Fibroblast of mammary gland (primary cell): Measurements from ENCODE around the gene POU2F3.
"Not testable (repeated sequence)": the region's sequence is repeated elsewhere in the genome, so short reads cannot be mapped to it uniquely, and the experiment has no call there.

Source experiments
- DNase-seq: peaks from one replicate; pipeline ENCODE4 v3.0.0-alpha.2; 2010; ENCODE audit warnings: low read depth
- H3K4me3 ChIP-seq: 2 replicates; pipeline ENCODE4 v1.5.1; 2011; ENCODE audit warnings: low read depth, mild to moderate bottlenecking, low read length, moderate library complexity; ENCODE audit not compliant: control insufficient read depth
- CTCF ChIP-seq: conservative IDR thresholded peaks from 2 replicates; pipeline ENCODE4 v1.5.1; 2011; ENCODE audit warnings: low read depth, low read length, inconsistent platforms; ENCODE audit not compliant: control insufficient read depth, insufficient read depth

The POU2F3 gene

GRCh38 chr11:120273432-120273831 is 33.5 kb downstream of the POU2F3 start:
- H3K4me3 ChIP-seq = no peak overlapping the region
- peak; percentile 47 for DNase-seq
- no peak for TF ChIP-seq CTCF

- H3K4me3 ChIP-seq, DNase-seq: not testable (repeated sequence)
Observed at GRCh38 chr11:120273956-120274355, 34.0 kb downstream of the POU2F3 start.

GRCh38 chr11:120279502-120279901 is 39.6 kb downstream of the POU2F3 start:
- no peak for TF ChIP-seq CTCF
- DNase-seq = no peak

GRCh38 chr11:120280600-120281051 is 40.7 kb downstream of the POU2F3 start:
- no peak for TF ChIP-seq CTCF
- DNase-seq = no peak
- H3K4me3 ChIP-seq = no peak overlapping the region

More at GRCh38 chr11:120279502-120279901, 39.6 kb downstream of the POU2F3 start:
- H3K4me3 ChIP-seq = no peak overlapping the region

GRCh38 chr11:120281143-120281795 is 41.3 kb downstream of the POU2F3 start:
- no peak overlapping the region for H3K4me3 ChIP-seq
- TF ChIP-seq CTCF = no peak
- DNase-seq = no peak

DNA sequence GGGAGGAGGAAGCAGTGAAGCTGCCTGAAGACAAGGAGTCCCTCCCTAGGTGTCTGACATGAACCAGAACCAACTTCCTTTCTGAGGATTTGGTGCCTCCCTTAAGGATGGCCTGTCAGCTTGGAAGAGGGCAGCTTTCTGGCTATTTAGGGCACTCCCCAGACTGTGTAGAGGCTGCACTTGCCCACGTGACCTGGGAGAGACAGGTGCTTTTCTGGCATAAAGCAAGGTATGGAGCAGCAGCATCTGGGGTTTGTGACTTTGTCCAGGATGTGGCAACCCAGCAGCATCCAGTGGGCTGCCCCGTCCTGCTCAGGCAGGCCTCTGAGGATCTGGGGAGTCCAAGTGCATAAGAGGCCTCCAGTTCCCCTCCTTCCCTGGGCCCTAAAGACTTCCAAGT is 43.2 kb downstream of the POU2F3 start:
- H3K4me3 ChIP-seq = no peak overlapping the region
- no peak for DNase-seq
- no peak for TF ChIP-seq CTCF

DNA sequence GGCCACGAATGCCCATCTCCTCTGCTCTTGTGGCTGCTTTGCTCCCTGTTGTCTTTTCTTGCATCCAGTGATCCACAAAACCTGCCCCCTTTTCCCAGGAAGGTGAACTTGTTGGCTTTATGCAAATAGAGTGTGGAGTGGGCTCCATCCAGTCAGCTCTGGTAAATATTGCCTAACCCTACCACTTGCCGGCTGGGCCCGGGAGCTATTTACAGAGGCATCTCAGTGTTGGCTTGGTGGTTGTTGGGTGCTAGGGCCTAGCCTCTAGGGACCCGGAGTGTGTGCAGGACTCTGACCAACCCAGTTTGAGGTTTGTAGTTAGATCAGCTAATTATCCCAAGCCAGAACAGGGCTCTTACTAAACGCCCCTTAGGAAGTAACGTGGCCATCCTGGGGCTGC is 44.3 kb downstream of the POU2F3 start:
- no peak for TF ChIP-seq CTCF
- H3K4me3 ChIP-seq = no peak overlapping the region
- DNase-seq = no peak
